Glutamatergic neuron (in vitro differentiated cells): Measurements from ENCODE around the gene PIK3C2G. TPM values are rescaled to one million over a fixed set of nuclear protein-coding genes. Genes with fewer than 3 reads are reported as not detected.
"Not testable (repeated sequence)": the region's sequence is repeated elsewhere in the genome, so short reads cannot be mapped to it uniquely, and the experiment has no call there.

Experiments
- DNase-seq: peaks from one replicate; pipeline ENCODE4 v3.0.0; 2022
- H3K27ac Mint-ChIP-seq: one replicate; pipeline ENCODE4 v1.8.0; 2020; ENCODE audit warnings: mild to moderate bottlenecking, mixed read lengths, inconsistent platforms; ENCODE audit not compliant: unreplicated experiment
- H3K27me3 Mint-ChIP-seq: one replicate; pipeline ENCODE4 v1.8.0; 2020; ENCODE audit warnings: mild to moderate bottlenecking, moderate library complexity, mixed read lengths, inconsistent platforms; ENCODE audit not compliant: unreplicated experiment
- H3K36me3 Mint-ChIP-seq: one replicate; pipeline ENCODE4 v1.8.0; 2020; ENCODE audit warnings: mild to moderate bottlenecking, mixed read lengths, inconsistent platforms; ENCODE audit not compliant: unreplicated experiment
- H3K4me1 Mint-ChIP-seq: one replicate; pipeline ENCODE4 v1.8.0; 2020; ENCODE audit warnings: mild to moderate bottlenecking, low read depth, mixed read lengths, inconsistent platforms; ENCODE audit not compliant: unreplicated experiment
- H3K4me3 Mint-ChIP-seq: one replicate; pipeline ENCODE4 v1.8.0; 2020; ENCODE audit warnings: mild to moderate bottlenecking, mixed read lengths, inconsistent platforms; ENCODE audit not compliant: unreplicated experiment
- H3K9me3 Mint-ChIP-seq: one replicate; pipeline ENCODE4 v1.8.0; 2020; ENCODE audit warnings: mild to moderate bottlenecking, moderate library complexity, mixed read lengths, inconsistent platforms; ENCODE audit not compliant: unreplicated experiment
- CTCF ChIP-seq: fragments of 200-600 bp; sonication (generic); IDR thresholded peaks from one replicate; pipeline ENCODE4 v1.5.0; 2021; ENCODE audit not compliant: partially characterized antibody, unreplicated experiment
- total RNA-seq: library from RNA; stranded (reverse); fragmentation: NEBNext Ultra II Directional; extraction: Animal tissue kit (Norgen Biotek cat#: 25700); gene quantifications from one replicate; pipeline ENCODE4 v1.2.1, GENCODE V29; 2021; ENCODE audit not compliant: unreplicated experiment

PIK3C2G gene
- total RNA-seq, 1 donor from 2014 or later: not detected

- Mint-ChIP-seq H3K9me3 (no peaks in the 10 kb centered on the region), H3K4me1 (no peaks in the 10 kb centered on the region), H3K27ac (no peak overlapping the region), H3K36me3 (no peaks in the 10 kb centered on the region), H3K27me3 (no peaks in the 10 kb centered on the region), H3K4me3 (no peak overlapping the region)
- DNase-seq: no peak
- TF ChIP-seq CTCF: no peak
Observed at GRCh38 chr12:18689771-18690170, 428.5 kb downstream of the PIK3C2G start.

DNA sequence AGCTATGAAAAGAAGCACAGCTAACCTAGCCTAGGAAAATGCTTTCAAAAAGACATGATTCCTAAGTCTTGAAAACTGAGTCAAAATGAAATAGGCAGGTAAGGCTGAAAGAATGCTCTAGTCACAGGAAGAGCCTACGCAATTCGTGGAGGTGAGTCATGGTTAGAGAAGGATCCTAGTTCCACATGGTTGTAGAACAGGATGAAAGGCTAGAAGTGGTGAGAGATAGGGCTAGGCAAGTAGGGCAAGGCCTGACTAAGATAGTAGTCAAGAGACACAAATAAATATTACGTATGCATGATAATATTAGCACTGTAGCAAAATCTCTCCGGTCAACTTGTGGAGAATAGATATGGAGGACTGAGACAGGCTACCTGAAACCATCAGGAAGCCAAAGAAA, 429.3 kb downstream of the PIK3C2G start:
- Mint-ChIP-seq H3K4me3 (no peak overlapping the region), H3K27ac (no peak overlapping the region), H3K9me3 (no peaks in the 10 kb centered on the region), H3K27me3 (no peaks in the 10 kb centered on the region), H3K4me1 (no peaks in the 10 kb centered on the region), H3K36me3 (no peaks in the 10 kb centered on the region)
- no peak for TF ChIP-seq CTCF
- DNase-seq: no peak

DNA sequence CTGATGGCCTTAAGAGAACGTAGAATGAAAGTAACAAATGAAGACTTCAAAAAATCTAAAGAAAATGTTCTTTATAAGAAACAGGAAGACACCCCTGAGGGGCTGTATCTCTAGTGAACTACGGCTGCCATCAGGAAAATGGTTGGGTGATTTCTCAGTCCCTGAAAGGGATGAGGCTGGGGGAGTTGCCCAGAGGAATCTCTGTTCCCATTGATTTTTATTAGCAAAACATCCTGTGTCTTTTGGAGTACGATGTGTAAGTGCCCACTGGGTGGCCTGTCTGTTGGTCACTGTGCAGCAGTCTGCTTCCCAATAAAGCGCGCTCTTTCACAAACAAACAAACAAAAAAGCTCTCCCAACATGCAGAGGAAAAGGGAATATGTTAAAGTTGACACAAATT, 432.7 kb downstream of the PIK3C2G start:
- H3K4me3 Mint-ChIP-seq, H3K9me3 Mint-ChIP-seq, H3K4me1 Mint-ChIP-seq, H3K27ac Mint-ChIP-seq, H3K36me3 Mint-ChIP-seq, H3K27me3 Mint-ChIP-seq, DNase-seq: not testable (repeated sequence)

DNA sequence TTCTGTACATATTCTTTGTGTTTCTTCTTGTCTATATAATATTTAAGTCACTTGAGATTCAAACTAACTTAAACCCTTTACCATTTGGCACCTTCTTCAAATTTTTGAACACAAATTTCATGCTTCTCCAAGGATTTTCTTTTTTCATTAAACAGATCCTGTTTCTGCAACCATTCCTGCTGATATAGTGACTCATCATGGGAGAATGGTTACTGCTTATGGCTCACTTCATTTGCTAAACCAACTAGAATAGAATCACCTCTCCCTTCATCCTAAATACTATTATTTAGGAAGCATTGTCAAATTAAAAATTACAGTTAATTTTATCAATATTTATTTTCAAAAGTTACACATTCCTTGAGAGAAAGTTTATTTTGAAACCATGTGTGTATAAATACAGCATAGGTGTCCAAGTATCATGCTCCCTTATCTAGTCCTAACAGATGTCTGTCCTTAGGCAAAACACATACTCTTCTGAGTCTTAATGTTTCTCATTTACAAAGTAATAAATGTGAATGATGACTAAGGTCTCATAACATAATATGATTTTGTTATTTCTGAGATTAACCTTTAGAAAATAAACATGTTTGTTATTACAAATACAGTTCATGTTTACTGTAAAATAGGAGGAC, 435.8 kb downstream of the PIK3C2G start:
- Mint-ChIP-seq H3K4me3 (no peak overlapping the region), H3K36me3 (no peaks in the 10 kb centered on the region), H3K4me1 (peaks cover 5% of the 10 kb centered on the region), H3K27me3 (no peaks in the 10 kb centered on the region), H3K27ac (no peak overlapping the region), H3K9me3 (peaks cover 2% of the 10 kb centered on the region)
- TF ChIP-seq CTCF: no peak
- no peak for DNase-seq

Other genes starting within 250 kb of the PIK3C2G start
- 0.44 TPM for gene RERGL, start 171.3 kb upstream of the PIK3C2G start, total RNA-seq